GM21447 (cell line): ENCODE data around the gene RBM12.

Source experiments
- ATAC-seq: cut with Tn5 transposase; IDR thresholded peaks from one replicate; pipeline ENCODE4 v1.9.1; 2021; ENCODE audit not compliant: unreplicated experiment

Gene RBM12

GRCh38 chr20:35621560-35621946 lies 43.1 kb downstream of the RBM12 start:
- no peak for ATAC-seq

- ATAC-seq, result no peak
Observed at GRCh38 chr20:35620818-35621559, 43.7 kb downstream of the RBM12 start.

GRCh38 chr20:35619196-35620095 lies 45.3 kb downstream of the RBM12 start:
- ATAC-seq, result peak; percentile 31

- ATAC-seq, result no peak
Observed at GRCh38 chr20:35618263-35619131, 46.2 kb downstream of the RBM12 start.

GRCh38 chr20:35617397-35618262 lies 47.1 kb downstream of the RBM12 start:
- no peak for ATAC-seq

GRCh38 chr20:35616465-35617396 lies 48.0 kb downstream of the RBM12 start:
- ATAC-seq, result peak; percentile 24

GRCh38 chr20:35615667-35616464 lies 48.8 kb downstream of the RBM12 start, which contains the start of gene SPAG4:
Gene SPAG4 (plus strand): TSS chr20:35615829. CDS start chr20:35616004, 175 bp downstream.
- peak; percentile 71 for ATAC-seq

GRCh38 chr20:35611482-35611881 lies 53.2 kb downstream of the RBM12 start:
- ATAC-seq, result no peak

- ATAC-seq, result no peak
Observed at GRCh38 chr20:35610833-35611427, 53.8 kb downstream of the RBM12 start.

GRCh38 chr20:35607003-35607735 lies 57.5 kb downstream of the RBM12 start:
- no peak for ATAC-seq

GRCh38 chr20:35606127-35606526 lies 58.6 kb downstream of the RBM12 start:
- no peak for ATAC-seq

GRCh38 chr20:35604449-35604747 lies 60.3 kb downstream of the RBM12 start:
- no peak for ATAC-seq

GRCh38 chr20:35603695-35604448 lies 60.8 kb downstream of the RBM12 start:
- ATAC-seq, result no peak

GRCh38 chr20:35602851-35603495 lies 61.7 kb downstream of the RBM12 start:
- ATAC-seq, result no peak

GRCh38 chr20:35601990-35602389 lies 62.7 kb downstream of the RBM12 start:
- no peak for ATAC-seq
